SK-N-MC (cell line): ENCODE results near the gene DPEP3.

Experiments
- DNase-seq: peaks from one replicate; pipeline ENCODE4 v3.0.0-alpha.2; 2011; ENCODE audit warnings: low read depth, low spot score
- H3K27ac ChIP-seq: fragments of 200-600 bp; sonication (generic); 2 replicates; pipeline ENCODE4 v1.5.1; 2016; ENCODE audit warnings: mixed run types
- H3K36me3 ChIP-seq: fragments of 200-600 bp; sonication (generic); 2 replicates; pipeline ENCODE4 v1.6.1; 2017; ENCODE audit warnings: antibody characterized with exemption, low read length, mixed read lengths; ENCODE audit not compliant: insufficient read depth
- H3K4me3 ChIP-seq: fragments of 200-600 bp; sonication (generic); 2 replicates; pipeline ENCODE4 v1.5.1; 2016
- H3K9ac ChIP-seq: fragments of 200-600 bp; sonication (generic); 2 replicates; pipeline ENCODE4 v1.8.0; 2017; ENCODE audit warnings: mixed run types, mixed read lengths; ENCODE audit not compliant: insufficient read length
- H3K9me3 ChIP-seq: fragments of 200-600 bp; sonication (generic); 2 replicates; pipeline ENCODE4 v1.6.1; 2017; ENCODE audit warnings: low read depth, mild to moderate bottlenecking, antibody characterized with exemption, low read length, moderate library complexity, mixed read lengths
- EZH2 ChIP-seq: fragments of 200-600 bp; sonication (generic); IDR thresholded peaks from one replicate; pipeline ENCODE4 v1.6.1; 2017; ENCODE audit warnings: antibody characterized with exemption
- FOXP2 ChIP-seq: optimal IDR thresholded peaks from 2 replicates; pipeline ENCODE3; 2011; ENCODE audit warnings: mild to moderate bottlenecking, moderate library complexity; ENCODE audit not compliant: insufficient read depth; ENCODE audit errors: extremely low read length, control extremely low read depth
- POLR2AphosphoS5 ChIP-seq: IDR thresholded peaks from 2 replicates; pipeline ENCODE4 v1.6.1; 2012; ENCODE audit warnings: mild to moderate bottlenecking, low read depth, low read length, borderline replicate concordance

DPEP3 gene

GRCh38 chr16:67944690-67945391 is 35.5 kb downstream of the DPEP3 start:
- TF ChIP-seq POLR2AphosphoS5 = no peak
- no peak for TF ChIP-seq FOXP2
- no peak for TF ChIP-seq EZH2
- H3K9ac ChIP-seq = no peak overlapping the region
- no peak overlapping the region for H3K27ac ChIP-seq
- H3K4me3 ChIP-seq = no peak overlapping the region
- no peaks in the 10 kb centered on the region for H3K9me3 ChIP-seq
- no peaks in the 10 kb centered on the region for H3K36me3 ChIP-seq
- no peak for DNase-seq

DNA sequence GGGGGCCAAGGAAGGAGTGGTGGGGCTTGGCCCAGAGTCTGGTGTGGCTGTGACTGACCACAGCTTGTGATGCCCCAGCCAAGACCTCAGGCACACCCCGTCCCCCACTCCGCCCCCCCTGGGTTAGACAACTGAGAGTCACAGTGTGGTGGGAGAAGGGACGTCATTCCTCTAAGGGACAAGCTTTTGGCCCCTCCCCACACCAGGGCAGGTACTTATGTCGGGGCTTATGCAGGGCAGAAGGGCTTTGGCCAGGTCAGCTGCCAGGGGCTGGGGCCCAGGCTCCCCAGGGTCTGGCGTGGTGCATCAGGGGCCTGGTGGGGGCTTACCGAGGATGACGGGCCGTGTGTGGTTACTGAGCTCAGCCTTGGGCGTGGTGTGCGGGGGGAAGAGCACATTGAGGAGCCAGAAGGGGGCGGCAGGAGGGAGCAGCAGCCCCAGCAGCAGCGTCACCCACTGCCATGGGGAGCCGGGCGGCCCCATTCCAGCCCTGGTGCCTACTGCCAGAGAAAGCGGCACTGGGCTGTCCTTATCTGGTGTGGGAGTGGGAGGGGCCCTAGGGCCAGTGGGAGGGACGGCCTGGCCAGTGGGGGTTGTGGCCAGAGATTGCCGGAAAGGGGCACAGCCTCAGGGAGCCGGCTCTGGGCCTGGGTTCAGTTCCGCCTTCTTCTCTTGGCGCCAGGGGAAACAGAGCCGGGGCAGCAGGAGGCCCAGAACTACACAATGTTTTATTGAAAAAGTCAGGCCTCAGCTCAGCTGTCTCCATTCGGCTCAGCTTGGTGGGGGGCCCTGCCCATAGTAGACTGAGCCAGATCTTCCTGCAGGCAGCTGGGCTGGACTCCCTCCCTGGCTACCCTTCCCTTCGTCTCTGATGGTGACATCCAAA is 36.4 kb downstream of the DPEP3 start, which contains the start of gene LCAT:
TSS of gene LCAT (minus strand) at position 502 of the 886 bp plus-strand sequence. CDS start at position 483, 19 bp downstream.
- no peaks in the 10 kb centered on the region for H3K36me3 ChIP-seq
- no peak within 1 kb of the TSS for H3K4me3 ChIP-seq
- no peak within 1 kb of the TSS for H3K27ac ChIP-seq
- no peak for DNase-seq
- TF ChIP-seq POLR2AphosphoS5 = no peak
- no peak for TF ChIP-seq FOXP2
- H3K9me3 ChIP-seq = no peaks in the 10 kb centered on the region
- H3K9ac ChIP-seq = no peak within 1 kb of the TSS

GRCh38 chr16:67943256-67943618 is 37.1 kb downstream of the DPEP3 start:
- H3K36me3 ChIP-seq = no peaks in the 10 kb centered on the region
- no peak overlapping the region for H3K9ac ChIP-seq
- no peak overlapping the region for H3K4me3 ChIP-seq
- TF ChIP-seq POLR2AphosphoS5 = no peak
- TF ChIP-seq EZH2 = no peak
- no peak for TF ChIP-seq FOXP2
- no peak for DNase-seq
- H3K27ac ChIP-seq = no peak overlapping the region
- H3K9me3 ChIP-seq = no peaks in the 10 kb centered on the region

DNA sequence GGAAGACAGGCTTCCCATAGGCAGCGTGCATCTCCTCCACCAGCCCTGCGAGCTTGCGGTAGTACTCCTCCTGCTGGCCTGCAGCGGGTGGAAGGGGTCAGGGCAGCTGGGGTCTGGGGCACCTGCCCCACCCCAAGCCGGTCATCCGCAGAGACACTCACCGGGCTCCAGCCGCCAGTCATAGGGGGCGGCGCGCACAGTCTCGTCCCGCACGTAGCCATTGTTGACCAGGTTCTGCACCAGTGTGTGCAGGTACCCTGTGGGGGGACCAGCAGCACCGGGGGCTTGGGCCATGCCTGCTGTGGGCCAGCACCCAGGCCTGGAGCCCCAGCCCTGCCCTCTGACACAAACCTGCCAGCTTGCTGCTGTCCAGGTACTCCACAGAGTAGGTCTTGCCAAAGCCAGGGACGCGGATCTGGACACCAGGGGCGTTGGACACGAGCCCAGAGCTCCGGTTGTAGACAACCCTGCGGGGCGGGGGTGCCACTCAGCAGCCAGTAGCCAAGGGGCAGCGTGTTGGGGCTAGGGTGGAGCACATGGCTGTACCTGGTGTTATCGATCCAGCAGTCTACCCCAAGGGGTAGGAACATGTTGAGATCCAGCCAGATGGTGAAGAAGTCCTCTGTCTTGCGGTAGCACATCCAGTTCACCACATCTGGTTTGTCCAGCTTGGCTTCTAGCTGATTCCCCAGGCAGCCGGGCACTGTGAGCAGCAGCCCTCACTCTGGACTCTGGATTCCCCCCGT is 37.6 kb downstream of the DPEP3 start:
- Histone ChIP-seq H3K36me3 (no peaks in the 10 kb centered on the region), H3K4me3 (no peak overlapping the region), H3K9me3 (no peaks in the 10 kb centered on the region), H3K9ac (no peak overlapping the region), H3K27ac (no peak overlapping the region)
- TF ChIP-seq FOXP2 = no peak
- no peak for DNase-seq

- Histone ChIP-seq H3K36me3 (no peaks in the 10 kb centered on the region), H3K27ac (no peak overlapping the region), H3K9me3 (no peaks in the 10 kb centered on the region), H3K4me3 (no peak overlapping the region), H3K9ac (no peak overlapping the region)
- no peak for DNase-seq
- TF ChIP-seq EZH2 (no peak), FOXP2 (no peak), POLR2AphosphoS5 (no peak)
Measured at GRCh38 chr16:67942200-67942509, 38.1 kb downstream of the DPEP3 start.

DNA sequence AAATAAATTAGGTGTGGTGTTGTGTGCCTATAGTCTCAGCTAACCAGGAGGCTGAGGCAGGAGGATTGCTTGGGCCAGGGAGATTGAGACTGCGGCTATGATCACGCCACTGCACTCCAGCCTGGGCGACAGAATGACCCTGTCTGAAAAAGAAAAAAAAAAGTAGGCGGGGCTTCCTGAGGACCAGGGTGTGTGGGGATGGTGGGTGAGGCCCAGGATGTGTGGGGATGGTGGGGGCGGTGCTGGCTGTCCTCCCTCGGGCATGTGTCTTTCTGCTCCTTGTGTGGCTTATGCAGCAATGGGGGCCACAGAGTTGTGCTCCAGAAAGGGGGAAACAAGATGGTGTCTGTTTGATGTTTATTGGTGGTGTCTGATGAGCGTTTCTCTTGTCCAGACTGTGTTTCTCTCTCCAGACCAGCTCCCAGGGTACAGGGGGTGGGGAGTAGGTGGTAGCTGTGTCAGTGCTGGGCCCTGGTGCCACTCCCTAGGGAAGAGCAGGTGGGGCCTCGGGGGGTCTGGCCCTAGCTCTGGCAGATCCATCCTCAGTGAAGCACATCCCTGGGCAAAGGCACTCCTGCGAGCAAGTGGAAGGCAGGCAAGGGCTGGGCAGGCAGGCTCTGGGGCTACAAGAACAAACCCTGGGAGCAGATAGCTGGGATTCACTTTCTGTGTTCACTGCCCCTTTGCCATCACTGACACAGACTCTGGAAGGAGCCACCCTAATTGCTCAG is 38.7 kb downstream of the DPEP3 start:
- Histone ChIP-seq H3K9ac (no peak overlapping the region), H3K4me3 (no peak overlapping the region), H3K9me3 (no peaks in the 10 kb centered on the region), H3K27ac (no peak overlapping the region), H3K36me3 (no peaks in the 10 kb centered on the region)
- DNase-seq = no peak
- no peak for TF ChIP-seq EZH2
- no peak for TF ChIP-seq POLR2AphosphoS5
- no peak for TF ChIP-seq FOXP2

- H3K27ac ChIP-seq = no peak overlapping the region
- TF ChIP-seq FOXP2 (no peak), POLR2AphosphoS5 (no peak), EZH2 (no peak)
- H3K9ac ChIP-seq = no peak overlapping the region
Measured at GRCh38 chr16:67940446-67941089, 39.7 kb downstream of the DPEP3 start.

More at GRCh38 chr16:67940446-67941089, 39.7 kb downstream of the DPEP3 start:
- H3K36me3 ChIP-seq = no peaks in the 10 kb centered on the region
- no peaks in the 10 kb centered on the region for H3K9me3 ChIP-seq
- DNase-seq = no peak
- no peak overlapping the region for H3K4me3 ChIP-seq
